ENCODE data around the gene OR2L5.

Gene OR2L5

GRCh38 chr1:248013229-248013710 is at the start of gene OR2L5:
OR2L5 (plus strand) TSS chr1:248013660; CDS start chr1:248021948, 8,288 bp downstream.
- DNase-seq (ENCODE audit: low read depth in 2 of 2, low spot score in 1 of 2): no peak

GRCh38 chr1:247964933-247965332 is 48.5 kb upstream of the OR2L5 start, which contains the start of gene OR2AK2:
OR2AK2 (plus strand) TSS chr1:247965233; CDS start chr1:247965377, 144 bp downstream.
- DNase-seq (ENCODE audit: low read depth in 2 of 2, low spot score in 1 of 2): no peak

DNA sequence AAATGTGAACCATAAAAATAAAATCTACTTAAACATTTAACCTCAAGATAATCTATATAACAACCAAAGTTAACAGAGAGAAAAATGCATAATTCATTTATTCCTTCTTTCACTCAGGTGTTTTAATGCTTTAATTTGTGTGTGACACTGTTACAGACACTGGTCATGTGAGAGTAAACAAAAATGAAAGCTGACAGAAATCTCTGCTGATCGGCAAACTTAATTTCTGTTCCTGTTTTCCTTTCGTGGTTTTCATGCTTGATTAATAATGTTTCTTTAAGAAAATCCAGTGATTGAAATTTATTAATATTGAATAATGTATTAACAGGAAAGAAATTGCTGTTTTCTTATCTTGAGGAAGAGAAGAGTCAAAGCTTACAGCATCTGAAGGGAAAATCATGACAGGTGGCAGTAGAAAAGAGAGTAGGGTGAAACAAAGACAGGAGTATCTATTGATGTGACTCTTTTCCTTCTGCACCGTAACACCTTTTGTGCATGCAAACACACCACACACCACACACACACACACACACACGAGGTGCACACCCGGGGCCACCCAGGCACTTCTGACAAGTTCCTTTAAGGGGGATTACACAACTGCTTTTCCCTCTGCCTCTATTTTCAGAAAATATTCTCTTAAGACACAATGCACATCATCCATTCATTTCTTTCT is 46.8 kb upstream of the OR2L5 start:
- DNase-seq (ENCODE audit: low read depth in 2 of 2, low spot score in 1 of 2): no peak

DNA sequence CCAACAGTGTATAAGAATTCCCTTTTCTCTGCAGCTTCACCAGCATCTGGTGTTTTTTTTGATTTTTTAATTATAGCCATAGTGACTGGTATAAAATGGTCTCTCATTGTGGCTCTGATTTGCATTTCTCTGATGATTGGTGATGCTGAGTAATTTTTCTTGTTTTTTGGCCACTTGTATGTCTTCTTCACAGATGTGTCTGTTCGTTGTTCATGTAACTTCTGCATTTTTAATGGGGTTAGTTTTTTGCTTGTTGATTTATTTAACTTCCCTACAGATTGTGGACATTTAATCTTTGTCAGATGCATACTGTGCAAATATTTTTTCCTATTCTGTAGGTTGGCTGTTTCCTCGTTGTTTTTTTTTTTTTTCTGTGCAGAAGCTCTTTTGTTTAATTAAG is 20.5 kb upstream of the OR2L5 start:
- no peak for DNase-seq (ENCODE audit: low read depth in 2 of 2, low spot score in 1 of 2)

- DNase-seq (ENCODE audit: low read depth in 2 of 2, low spot score in 1 of 2): no peak
These were observed 14.6 kb upstream of the OR2L5 start for GRCh38 chr1:247998811-247999210.

GRCh38 chr1:248000169-248000568 is 13.3 kb upstream of the OR2L5 start:
- no peak for DNase-seq (ENCODE audit: low read depth in 2 of 2, low spot score in 1 of 2)

DNA sequence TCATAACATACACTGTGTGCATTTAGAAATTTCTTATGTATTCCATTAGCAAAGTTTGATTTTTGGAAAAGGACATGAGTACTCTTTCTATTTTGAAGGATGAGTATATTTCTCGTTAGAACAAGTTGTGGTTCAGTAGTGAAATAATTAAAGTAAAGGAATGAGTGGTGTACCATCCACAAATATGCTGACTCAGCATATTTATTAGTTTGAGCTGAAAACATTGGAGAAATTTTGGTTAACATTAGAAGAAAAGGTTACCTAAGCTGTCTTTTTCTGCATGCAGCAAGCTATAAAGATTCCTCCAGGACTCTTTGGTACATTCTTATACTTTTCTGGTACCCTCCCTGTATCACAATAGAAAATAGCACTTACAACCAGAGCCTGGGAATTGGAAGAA is 5.7 kb upstream of the OR2L5 start:
- DNase-seq (ENCODE audit: low read depth in 2 of 2, low spot score in 1 of 2): no peak

DNA sequence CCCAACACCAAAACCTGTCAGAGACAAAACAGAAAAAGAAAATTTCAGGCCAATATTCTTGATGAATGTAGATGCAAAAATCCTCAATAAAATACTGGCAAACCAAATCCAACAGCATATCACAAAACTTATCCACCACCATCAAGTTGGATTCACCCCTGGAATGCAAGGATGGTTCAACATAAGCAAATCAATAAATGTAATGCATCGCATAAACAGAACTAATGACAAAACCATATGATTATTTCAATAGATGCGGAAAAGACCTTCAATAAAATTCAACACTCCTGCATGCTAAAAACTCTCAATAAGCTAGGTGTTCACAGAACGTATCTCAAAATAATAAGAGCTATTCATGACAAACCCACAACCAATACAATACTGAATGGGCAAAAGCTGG is 3.8 kb upstream of the OR2L5 start:
- DNase-seq (ENCODE audit: low read depth in 2 of 2, low spot score in 1 of 2): no peak

DNA sequence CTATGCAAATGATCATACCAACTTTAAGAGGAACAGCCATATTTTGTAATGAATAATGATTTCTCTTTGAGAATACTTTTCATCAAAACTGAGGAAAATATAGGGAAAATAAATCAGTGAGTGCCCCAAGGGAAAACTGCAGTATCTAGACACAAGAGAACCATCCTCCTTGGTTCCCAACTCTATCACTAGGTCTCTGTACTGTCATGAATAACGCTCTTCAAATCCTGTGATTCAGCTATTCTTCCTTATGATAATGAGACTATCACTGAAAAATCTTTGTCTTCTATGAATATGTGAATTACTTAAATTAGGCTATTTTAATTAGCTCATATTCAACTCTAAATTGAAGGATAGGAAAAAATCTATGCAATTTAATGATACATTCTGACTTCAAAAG is 2.3 kb downstream of the OR2L5 start:
- DNase-seq (ENCODE audit: low read depth in 2 of 2, low spot score in 1 of 2): no peak

DNA sequence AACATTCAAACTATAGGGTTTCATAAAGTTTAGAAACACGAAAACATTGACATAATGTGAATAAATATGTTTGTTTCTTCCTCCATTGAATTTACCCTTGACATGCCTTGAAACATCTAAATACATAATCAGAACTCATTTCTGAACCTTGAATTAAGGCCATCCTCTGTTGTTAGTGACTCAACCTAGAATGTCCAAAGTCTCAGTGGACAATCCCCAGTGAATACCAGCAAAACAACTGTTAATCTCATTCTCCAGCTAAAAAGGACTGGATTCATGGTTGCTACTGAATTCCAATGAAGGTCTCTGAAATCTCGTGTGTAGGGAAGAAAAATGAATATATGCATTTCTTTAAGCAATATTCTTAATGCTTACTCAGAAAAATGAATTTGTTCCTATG is 16.3 kb downstream of the OR2L5 start, which contains the start of gene OR2L2:
Gene OR2L2, plus strand, starts transcription at position 301 of the 400 bp plus-strand sequence. CDS start 8,198 bp downstream, outside the sequence.
- DNase-seq (ENCODE audit: low read depth in 2 of 2, low spot score in 1 of 2): no peak

DNA sequence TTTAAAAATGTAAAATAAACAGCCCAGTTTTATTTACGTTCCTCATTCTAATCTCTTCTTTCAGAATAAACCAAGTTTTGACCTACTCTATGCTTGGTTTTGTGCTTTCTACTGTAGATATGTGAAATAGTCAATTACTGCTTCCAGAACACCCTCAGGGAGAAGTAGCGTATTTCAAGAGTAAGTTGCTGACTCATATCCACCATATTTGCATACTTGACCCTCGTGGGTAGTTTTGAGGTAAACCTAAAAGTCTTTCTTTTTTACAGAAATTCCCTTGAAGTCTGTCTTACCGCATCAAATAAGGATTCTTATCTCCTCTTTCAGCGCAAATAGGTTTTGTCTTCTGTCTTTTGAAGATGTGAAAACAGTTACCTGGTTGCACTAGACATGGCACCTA is 31.7 kb downstream of the OR2L5 start:
- DNase-seq (ENCODE audit: low read depth in 2 of 2, low spot score in 1 of 2): no peak

GRCh38 chr1:248046536-248046935 is 33.1 kb downstream of the OR2L5 start, which contains the start of gene OR2L3:
OR2L3 (plus strand) TSS chr1:248046836; CDS start chr1:248060682, 13,846 bp downstream.
- no peak for DNase-seq (ENCODE audit: low read depth in 2 of 2, low spot score in 1 of 2)

DNA sequence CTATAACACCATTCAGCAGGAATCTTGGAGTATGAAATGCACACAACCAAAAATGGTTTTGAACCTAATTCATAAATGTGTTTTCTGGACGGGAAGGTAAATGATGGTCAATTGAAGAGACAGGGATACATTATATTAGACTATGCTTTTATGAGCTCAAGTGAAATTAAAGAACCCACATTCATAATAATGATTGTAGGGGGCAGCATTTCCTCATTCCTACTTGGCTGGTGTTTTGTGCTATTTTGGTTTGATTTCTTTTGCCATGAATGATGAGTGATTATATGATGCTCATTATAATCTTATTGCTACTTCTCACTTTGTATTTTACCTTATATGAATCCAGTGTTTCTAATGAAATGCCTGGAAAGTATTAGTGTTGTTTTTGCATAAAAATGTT is 33.5 kb downstream of the OR2L5 start:
- no peak for DNase-seq (ENCODE audit: low read depth in 2 of 2, low spot score in 1 of 2)

GRCh38 chr1:248054671-248055070 is 41.2 kb downstream of the OR2L5 start:
- DNase-seq (ENCODE audit: low read depth in 2 of 2, low spot score in 1 of 2): no peak

DNA sequence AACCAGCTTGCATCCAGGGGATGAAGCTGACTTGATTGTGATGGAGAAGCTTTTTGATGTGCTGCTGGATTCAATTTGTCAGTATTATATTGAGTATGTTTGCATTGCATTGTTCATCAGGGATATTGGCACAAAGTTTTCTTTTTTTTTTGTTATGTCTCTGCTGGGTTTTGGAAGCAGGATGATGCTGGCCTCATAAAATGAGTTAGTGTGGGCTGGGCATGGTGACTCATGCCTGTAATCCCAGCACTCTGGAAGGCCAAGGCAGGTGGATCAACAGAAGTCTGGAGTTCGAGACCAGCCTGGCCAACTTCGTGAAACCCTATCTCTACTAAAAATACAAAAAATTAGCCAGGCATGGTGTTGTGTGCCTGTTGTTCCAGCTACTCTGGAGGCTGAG is 41.8 kb downstream of the OR2L5 start:
- DNase-seq (ENCODE audit: low read depth in 2 of 2, low spot score in 1 of 2): no peak

DNA sequence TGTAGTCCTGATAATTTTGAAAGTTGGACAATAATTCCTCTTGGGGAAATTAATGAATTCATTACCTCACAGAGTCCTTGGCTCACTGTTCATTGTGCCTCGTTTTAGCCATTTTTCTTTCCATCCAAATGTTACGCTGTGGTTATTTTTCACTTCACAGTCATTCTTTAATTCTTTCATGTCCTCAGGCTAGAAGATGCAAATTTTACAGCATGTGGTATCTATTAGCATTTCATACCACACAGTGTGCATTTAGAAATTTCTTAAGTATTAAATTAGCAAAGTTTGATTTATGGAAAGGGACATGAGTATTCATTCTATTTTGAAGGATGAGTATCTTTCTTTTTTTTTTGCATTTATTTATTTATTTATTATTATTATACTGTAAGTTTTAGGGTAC is 51.6 kb downstream of the OR2L5 start:
- no peak for DNase-seq (ENCODE audit: low read depth in 2 of 2, low spot score in 1 of 2)

DNA sequence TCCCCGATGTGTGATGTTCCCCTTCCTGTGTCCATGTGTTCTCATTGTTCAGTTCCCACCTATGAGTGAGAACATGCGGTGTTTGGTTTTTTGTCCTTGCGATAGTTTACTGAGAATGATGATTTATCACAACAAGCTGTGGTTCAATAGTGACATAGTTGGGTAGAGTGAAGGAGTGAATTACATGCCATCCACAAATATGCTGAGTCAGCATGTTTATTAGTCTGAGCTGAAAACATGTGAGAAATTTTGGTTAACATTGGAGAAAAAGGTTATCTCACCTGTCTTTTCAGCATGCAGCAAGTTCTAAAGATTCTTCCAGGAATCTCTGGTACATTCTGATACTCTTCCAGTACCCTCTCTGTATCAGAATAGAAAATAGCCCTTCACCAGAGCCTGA is 52.1 kb downstream of the OR2L5 start:
- DNase-seq (ENCODE audit: low read depth in 2 of 2, low spot score in 1 of 2): no peak
